ENCODE results near the gene NUDT6.

GRCh38 chr4:122901247-122902010 is 21.0 kb downstream of the NUDT6 start:
- TF ChIP-seq, protein P1, sequence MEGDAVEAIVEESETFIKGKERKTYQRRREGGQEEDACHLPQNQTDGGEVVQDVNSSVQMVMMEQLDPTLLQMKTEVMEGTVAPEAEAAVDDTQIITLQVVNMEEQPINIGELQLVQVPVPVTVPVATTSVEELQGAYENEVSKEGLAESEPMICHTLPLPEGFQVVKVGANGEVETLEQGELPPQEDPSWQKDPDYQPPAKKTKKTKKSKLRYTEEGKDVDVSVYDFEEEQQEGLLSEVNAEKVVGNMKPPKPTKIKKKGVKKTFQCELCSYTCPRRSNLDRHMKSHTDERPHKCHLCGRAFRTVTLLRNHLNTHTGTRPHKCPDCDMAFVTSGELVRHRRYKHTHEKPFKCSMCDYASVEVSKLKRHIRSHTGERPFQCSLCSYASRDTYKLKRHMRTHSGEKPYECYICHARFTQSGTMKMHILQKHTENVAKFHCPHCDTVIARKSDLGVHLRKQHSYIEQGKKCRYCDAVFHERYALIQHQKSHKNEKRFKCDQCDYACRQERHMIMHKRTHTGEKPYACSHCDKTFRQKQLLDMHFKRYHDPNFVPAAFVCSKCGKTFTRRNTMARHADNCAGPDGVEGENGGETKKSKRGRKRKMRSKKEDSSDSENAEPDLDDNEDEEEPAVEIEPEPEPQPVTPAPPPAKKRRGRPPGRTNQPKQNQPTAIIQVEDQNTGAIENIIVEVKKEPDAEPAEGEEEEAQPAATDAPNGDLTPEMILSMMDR (IDR thresholded peaks at IDR 0.05; ENCODE audit: poor library complexity, severe bottlenecking): no peak
- TF ChIP-seq RAD21 (conservative IDR thresholded peaks at IDR 0.05): no peak

Data from neural cell (in vitro differentiated cells).